CD4-positive, alpha-beta T cell treated with Interleukin-1 beta for 1 hour (primary cell): ENCODE results near the gene CYB5R3.
"Not testable (repeated sequence)": the region's sequence is repeated elsewhere in the genome, so short reads cannot be mapped to it uniquely, and the experiment has no call there.

ENCODE experiments used
- DNase-seq, 2 donors: peaks; one replicate each; pipeline ENCODE4 v3.0.0-alpha.2; 2020 to 2022

CYB5R3 gene

DNA sequence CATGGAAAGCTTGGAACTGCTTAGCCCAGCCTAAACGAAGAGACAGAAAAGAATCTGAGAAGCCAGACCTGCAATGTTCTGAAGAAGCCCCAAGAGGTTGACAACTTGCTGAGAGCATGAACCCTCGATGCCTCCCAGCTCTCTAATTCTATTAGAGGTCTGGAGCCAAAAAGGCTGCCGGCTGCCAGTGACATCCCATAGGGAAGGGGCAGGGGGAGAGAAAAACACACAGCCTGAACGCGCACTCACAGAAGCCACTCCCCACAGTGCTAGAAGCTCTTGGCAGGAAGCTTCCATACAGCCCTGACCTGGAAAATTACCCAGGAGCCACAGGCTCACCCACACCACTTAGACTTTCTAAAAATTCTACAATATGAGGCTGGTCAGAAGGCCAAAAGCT lies 52.9 kb downstream of the CYB5R3 start:
- no peak for DNase-seq

DNA sequence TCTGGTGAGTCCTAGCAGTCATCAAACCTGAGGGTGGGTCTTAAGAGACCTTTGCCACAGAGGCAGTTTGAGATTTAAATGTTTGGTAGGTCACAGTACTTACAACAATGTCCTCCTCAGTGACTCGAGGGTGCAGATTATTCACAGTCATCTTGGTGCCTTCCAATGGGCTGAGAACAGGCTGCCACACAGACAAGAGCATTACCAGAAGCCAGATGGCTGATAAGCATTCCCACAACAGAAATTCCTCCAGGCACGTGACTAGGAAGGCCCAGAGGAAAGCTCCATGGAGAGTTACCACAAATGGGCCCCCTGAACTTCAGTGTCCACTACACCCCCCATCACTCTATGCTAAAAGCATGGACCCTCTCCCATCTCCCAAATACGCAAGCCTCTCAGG lies 53.8 kb downstream of the CYB5R3 start:
- DNase-seq: no peak

DNA sequence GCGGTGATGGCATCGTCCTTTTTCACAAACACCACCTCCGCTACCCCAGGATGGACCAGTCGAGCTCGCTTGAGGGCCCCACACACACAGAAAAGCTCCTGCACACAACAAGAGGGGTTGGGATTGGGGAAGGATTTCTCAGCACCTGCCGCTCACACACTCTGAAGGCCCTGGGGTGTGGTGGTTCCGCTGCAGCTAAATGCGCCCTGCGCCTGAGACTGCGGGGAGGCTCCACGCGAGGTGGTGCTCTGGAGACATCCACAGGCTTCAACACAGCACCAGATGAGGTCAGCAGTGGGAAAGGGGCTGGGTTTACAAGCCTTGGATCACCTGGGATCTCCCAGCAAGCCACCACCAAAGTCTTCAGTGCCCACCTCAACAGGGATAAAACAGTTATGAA lies 57.2 kb downstream of the CYB5R3 start:
- no peak for DNase-seq

DNA sequence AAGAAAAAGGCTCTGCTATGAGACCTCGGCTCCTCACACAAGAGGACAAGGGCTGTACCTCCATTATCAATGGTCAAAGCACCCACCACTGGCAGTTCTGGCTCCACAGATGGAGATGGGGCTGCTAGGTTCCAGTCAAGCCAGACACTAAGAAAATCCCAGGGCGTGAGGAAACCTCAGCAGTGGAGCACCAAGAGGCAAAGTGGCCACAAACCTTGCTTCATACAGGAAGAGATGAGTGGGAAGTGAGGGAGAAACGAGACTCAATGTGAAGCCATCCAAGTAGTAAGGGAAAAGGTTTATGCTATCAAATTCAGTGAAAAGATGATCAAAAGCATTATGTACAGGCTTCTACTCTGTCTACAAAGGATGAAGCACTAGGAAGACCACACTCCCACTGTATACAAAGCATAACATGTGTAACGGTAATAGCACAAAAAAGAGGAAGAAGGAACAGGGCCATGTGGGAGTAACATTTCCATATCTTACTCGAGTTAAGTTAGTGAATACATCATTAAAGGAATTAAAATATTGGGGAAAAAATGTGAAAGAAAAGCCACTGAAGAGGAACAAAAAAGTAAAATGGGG lies 61.5 kb downstream of the CYB5R3 start:
- peak in 1 of 2 donors; percentile 6 for DNase-seq

DNA sequence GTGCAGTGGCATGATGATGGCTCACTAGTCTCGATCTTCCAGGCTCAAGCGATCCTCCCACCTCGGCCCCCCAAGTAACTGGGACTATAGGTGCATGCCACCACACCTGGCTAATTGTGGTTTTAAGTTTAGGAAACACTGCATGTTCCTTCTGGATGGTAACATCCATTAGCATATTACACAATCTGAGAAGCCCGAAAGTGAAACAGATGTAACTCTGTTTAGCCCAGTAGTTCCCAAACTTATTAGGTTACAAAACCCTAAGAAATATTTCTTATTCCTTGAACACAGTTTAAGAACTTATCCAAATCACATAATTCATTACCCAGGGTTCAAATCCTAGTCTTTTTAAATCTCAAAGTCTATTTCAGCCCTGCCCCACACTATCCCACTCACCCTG lies 62.8 kb downstream of the CYB5R3 start:
- DNase-seq: no peak

DNA sequence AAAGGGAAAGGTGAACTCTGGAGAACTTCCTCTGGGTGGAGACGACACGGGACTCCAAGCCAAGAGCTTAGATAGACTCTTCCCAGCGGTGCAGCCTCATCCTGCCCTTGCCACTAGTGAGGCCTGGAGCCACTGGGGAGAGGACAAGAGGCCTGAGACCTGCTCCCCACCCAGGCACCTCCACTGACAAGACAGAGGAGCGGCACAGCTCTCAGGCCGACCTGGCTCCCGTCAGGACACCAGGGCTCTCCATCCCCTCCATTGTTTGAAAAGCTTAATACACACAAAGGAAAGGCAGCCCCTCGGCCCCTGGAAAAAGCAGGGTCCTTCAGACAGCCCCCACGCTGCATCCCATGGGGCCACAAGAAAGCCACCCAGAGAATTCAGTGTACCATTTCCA lies 64.1 kb downstream of the CYB5R3 start:
- DNase-seq: no peak

DNA sequence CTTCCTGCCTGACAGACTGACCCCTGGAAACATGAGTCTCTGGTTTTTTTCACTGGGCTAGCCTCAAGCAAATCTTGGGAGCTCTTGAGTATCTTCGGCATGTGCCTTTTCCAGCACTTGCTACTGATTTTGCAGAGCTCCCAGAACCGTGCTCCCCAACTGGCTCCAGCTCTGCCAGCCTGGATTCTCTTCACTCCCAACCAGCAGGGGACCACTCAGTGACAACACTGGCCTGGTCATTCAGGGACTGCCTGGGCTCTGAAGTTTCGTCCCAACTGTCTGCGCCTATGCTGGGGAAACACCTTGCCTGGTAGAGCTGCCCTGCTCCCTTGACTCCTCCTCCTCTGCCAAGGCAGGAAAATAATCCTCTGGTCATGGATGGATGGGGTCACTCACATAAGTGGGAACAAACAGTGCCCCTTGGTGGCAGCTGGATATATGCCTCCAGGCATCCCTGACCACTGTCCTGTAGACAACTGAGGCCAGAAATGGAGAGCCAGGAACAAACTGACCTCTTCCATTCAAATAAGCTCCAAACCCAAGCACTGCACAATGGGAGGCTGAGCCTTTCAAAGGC lies 64.7 kb downstream of the CYB5R3 start:
- no peak for DNase-seq

DNA sequence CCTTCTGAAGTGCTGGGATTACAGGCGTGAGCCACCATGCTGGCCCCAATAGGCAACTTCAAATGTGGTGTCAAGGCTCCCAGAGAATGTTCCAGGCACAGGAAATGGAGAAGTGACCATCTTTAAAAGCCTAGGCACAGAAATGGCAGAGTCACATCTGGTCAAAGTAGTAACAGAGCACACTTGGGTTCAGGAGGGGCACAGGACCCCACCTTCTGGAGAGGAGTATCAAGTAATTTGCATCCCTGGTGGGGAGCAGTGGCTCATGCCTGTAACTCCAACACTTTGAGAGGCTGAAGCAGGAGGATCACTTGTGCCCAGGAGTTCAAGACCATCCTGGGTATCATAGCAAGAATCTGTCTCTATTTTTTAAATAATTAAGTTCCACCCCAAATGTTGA lies 66.2 kb downstream of the CYB5R3 start:
- DNase-seq: no peak

DNA sequence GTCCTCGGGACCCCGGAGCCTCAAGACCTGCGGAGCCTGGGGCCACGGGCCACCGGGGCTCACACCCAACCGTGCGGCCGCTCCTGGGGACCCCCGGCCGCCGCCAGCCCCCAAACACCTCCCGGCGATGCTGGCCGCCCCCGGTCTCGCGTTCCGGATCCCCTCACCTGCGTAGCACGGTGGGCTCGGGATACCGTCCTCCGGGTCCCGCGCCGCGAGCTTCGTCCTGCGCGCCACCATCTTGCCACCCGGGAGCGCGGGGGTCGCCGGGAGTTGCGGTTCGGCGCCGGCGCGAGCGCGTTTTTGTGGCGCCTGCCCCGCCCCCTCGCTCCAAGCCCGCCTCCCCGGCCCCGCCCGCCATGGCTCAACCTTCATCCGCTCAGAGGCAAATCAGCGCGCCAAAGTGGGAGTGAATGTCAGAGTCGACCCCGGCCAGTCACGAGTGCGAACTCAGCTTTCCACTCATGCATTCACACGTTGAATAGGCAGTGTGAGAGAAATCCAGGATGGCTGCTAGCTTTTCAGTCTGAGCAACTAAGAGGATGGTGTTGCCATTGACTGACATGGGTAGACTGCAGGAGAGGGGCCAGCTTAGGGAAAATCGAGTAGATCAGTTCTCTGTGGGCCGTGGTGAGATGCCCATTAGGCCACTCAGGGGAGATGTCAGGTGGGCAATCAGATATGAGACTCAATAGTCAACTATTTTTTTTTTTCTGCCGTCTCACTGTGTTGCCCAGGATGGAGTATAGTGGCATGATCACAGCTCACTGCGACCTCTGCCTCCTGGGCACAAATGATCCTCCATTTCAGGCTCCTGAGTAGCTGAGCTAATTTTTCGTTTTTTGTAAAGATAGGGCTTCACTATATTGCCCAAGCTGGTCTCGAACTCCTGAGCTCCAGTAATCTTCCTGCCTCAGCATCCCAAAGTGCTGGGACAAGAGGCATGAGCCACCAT lies 67.2 kb downstream of the CYB5R3 start:
- peak; percentile 75 to 80 for DNase-seq

DNA sequence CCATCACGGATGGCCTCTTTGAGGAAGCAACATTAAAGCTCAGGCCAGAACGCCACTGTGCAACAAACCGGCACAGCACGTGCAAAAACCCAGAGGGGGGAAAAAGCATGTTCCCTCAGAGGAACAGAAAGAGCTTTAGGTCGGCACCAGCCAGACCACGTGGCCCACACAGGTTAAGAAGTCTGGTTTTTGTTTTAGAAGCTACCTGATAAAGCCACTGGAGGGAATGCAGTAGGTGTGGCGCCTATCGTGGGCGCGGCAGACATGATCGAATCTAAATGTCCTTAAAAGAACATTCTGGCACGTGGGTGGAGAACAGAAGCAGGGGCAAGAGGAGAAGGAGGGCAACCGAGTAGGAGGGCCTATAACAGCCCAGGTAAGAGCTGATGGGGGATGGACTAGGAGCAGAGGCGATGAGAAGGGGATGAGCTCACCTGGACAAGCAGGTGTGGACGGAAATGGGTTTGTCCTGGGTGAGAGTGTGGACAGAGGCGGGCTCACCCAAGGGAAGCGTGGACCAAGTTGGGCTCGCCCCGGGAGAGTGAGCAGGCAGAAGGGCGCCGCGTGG lies 67.9 kb downstream of the CYB5R3 start:
- not testable (repeated sequence) for DNase-seq

DNA sequence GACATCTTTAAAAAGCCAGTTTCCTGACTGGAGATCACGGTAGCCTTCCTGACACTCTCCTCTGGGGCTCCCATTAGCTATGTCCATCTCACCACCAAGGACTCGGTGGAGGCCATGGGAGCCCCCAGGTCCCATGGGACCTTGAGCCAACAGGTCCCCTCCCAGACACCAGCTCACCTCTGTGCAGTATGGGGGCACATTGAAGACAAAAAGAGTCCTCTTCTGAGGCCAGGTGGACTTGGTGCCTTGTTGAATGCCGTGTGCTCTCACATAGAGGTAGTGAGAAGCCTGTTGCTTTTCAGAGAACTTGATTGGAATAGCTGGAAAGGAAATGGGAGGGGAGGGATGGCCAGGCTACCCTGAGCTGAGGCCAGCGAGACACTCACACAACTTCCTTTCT lies 69.2 kb downstream of the CYB5R3 start:
- DNase-seq: not testable (repeated sequence)

DNA sequence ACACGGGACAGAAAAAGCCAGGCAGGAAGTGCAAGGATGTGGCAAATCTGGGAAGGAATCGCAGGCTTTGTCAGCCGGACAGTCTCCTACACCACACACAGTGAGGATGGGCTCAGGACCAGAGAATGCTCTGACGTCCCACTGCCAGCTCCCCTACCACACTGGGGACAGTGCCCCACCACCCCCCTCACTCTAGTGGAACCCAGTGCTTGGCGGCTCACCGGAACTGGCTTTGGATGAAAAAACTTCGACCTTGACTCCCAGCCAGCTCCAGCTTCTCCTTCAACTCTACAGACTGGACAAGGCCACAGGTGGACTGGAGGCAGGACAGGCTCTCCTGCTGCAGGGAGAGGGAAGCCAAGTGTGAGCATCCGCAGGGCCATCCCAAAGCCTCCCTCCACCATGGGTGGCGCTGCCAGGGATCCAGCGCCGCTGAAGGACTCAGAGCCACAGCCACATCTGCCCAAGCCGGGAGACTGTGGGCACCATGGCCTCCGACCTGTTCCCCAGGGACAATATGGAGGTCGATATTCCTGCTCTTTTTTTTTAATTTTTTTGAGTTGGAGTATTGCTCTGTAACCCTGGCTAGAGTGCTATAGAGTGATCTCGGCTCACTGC lies 71.5 kb downstream of the CYB5R3 start:
- DNase-seq: no peak

DNA sequence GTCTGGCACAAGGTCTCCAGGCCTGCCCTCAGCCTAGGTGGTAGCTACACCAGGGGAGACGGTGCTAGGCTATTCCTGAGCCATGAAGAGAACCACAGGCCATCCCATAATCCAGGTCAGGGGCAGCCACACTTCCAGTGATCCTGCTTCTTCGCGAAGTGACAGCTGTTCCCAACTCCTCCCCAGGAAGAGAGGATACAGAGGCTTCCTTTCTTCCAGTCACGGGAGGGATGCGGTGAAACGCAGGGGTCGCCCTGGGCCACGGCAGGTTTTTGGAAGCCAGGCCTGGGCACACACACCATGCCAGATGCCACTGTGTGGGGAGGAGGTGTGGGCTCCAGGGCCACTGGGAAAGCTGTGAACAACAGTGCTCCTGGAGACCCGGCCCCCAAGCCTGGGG lies 72.1 kb downstream of the CYB5R3 start:
- DNase-seq: not testable (repeated sequence)

DNA sequence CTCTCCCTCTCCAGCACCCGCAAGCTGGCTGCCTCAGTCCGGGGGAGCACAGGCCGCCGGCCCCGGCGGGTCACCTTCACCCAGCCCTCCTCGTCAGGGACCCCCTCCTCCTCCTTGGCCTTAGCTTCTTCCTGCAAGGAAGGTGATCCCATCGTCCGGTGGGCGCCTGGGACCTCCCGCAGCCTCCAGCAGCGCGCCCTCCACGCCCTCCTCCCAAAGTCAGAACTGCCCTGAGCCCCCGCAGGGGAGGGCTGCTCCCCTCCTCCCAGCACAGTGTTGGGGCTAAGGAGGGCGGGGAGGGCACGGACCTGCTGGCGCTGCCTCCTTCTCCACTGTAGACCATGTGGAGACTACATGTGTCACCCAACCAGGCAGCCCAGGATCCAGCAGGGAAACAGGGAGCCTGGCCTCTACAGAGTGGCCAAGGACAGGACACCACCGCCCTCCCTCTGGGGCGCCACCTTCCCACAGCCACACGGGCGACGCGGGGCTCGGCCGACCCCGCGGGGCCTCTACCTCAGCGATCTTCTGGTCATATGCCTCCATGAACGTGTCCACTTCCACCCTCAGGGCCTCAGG lies 73.1 kb downstream of the CYB5R3 start:
- DNase-seq: not testable (repeated sequence)

DNA sequence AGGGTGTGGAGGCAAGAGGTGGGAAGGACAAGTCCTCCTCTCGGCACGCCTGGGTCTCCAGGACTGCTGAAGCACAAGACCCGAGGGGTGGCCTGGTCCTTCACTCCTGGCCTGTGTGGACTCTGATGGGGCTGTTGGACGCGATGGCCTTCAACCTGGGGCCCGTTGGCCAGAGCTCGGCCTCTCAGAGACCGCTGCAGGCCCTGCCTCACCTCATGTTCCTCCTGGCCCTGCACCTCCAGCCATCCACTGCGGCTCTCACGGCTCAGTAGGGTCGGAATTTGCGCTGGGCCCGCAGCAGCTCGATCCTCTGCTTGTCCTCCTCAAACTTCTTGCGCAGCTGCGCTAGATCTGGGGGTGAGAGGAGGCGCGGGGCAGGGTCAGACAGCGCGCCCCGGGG lies 74.7 kb downstream of the CYB5R3 start:
- not testable (repeated sequence) for DNase-seq

DNA sequence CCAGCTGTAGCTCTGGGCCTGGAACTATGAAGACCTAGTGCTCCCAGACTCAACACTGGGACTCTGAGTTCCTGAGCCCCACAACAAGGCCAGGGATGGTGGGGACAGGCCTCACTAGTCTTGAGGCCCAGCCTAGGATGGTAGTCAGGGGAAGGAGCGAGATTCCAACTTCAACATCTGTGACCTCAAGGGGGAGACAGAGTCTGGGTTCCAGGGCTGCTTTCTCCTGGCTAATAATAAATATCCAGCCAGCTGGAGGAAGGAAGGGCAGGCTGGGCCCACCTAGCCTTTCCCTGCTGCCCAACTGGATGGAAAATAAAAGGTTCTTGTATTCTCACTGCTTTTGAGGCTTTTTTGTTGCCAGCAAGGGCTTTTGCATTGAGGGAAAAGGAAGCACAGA lies 75.1 kb downstream of the CYB5R3 start:
- not testable (repeated sequence) for DNase-seq

DNA sequence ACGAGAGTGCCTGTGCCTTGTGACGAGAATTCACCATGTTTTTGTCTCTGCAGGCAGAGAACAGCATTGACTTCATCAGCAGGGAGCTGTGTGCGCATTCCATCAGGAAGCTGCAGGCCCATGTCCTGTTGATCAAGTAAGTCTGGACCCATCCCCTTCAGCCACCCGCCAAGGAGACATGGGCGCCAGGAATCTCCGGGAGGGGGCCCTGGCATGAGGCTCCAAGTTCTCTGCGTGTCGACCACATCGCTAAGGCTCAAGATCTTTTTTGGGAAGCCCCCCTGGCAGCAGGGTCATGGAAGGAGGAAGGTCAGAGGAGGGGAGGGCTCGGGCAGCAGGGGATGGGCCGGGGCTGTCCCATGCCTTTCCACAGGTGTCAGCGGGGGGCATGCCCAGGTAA lies 78.1 kb downstream of the CYB5R3 start:
- DNase-seq: not testable (repeated sequence)

DNA sequence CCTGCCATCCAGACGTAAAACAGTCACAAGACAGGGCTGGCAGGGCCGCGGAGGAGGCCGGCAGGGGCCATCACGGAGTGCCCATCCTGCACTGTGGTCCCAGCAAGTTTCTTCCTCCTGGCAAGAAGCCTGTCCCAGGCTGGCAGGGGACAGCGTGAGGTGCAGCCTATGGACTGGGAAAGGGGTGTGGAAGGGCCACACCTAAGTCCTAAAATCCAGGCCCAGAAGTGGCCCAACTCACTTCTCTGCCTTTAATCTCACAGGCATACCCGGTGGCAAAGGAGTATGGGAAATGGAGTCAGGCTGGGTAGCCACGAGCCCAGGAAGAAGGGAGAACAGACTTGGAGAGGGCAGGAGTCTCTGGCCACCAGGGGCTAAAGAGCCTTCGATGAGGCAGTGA lies 78.6 kb downstream of the CYB5R3 start:
- not testable (repeated sequence) for DNase-seq

DNA sequence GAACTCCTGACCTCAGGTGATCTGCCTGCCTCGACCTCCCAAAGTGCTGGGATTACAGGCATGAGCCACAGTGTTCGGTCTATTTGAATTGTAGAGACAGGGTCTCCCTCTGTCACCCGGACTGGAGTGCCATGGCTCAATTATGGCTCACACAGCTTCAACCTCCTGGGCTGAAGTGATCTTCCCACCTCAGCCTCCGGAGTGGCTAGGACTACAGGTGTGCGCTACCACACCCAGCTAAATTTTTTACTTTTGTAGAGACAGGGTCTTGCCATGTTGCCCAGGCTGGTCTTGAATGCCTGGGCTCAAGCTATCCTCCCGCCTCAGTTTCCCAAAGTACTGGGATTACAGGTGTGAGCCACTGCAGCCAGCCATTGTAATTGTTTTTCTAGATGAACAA lies 81.2 kb downstream of the CYB5R3 start:
- not testable (repeated sequence) for DNase-seq
